Measurements from ENCODE around the gene SHD. TPM values are rescaled to one million over a fixed set of nuclear protein-coding genes. Genes with fewer than 3 reads are reported as not detected.

The SHD gene
- total and polyA plus RNA-seq, 2 of the 13 experiments (the other 11 are each of a cell fraction or from before 2014, with no cell fraction given): 0.11 to 0.20 TPM

GRCh38 chr19:4310247-4311121 lies 31.4 kb downstream of the SHD start (continued):
- no peak for TF ChIP-seq MTF1 (CRISPR knock-in tag; IDR thresholded peaks at IDR 0.05)
- TF ChIP-seq BORCS8-MEF2B (CRISPR knock-in tag; IDR thresholded peaks at IDR 0.05): 0 out of 2 replicates have a peak, but pooled peaks have one; percentile 77
- TF ChIP-seq TBX3 (IDR thresholded peaks at IDR 0.05; ENCODE audit: borderline replicate concordance): 0 out of 2 replicates have a peak, but pooled peaks have one; percentile 17
- TF ChIP-seq POGZ (CRISPR knock-in tag; IDR thresholded peaks at IDR 0.05): peak; percentile 63; the same call in 1 of the 2 replicates
- peak; percentile 85 for TF ChIP-seq HIC2 (CRISPR knock-in tag; IDR thresholded peaks at IDR 0.05; ENCODE audit: low read depth)
- peak; percentile 88 for TF ChIP-seq TFE3 (CRISPR knock-in tag; IDR thresholded peaks at IDR 0.05)
- peak; percentile 88 for TF ChIP-seq AHR (CRISPR knock-in tag; IDR thresholded peaks at IDR 0.05)
- TF ChIP-seq CBX5 (CRISPR knock-in tag; IDR thresholded peaks at IDR 0.05; ENCODE audit: borderline replicate concordance): peak; percentile 59; the same call in 1 of the 2 replicates
- TF ChIP-seq ZBTB3 (CRISPR knock-in tag; IDR thresholded peaks at IDR 0.05; ENCODE audit: borderline replicate concordance, low read depth): no peak; the same call in 1 of the 2 replicates
- TF ChIP-seq ZNF605 (CRISPR knock-in tag; IDR thresholded peaks at IDR 0.05): peak; percentile 98
- TF ChIP-seq PHF20 (CRISPR knock-in tag; IDR thresholded peaks at IDR 0.05): peak; percentile 80
- TF ChIP-seq NFE2L2 (IDR thresholded peaks at IDR 0.05; ENCODE audit: low read length): no peak
- TF ChIP-seq, protein P1, sequence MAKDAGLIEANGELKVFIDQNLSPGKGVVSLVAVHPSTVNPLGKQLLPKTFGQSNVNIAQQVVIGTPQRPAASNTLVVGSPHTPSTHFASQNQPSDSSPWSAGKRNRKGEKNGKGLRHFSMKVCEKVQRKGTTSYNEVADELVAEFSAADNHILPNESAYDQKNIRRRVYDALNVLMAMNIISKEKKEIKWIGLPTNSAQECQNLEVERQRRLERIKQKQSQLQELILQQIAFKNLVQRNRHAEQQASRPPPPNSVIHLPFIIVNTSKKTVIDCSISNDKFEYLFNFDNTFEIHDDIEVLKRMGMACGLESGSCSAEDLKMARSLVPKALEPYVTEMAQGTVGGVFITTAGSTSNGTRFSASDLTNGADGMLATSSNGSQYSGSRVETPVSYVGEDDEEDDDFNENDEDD (CRISPR knock-in tag; IDR thresholded peaks at IDR 0.05; ENCODE audit: borderline replicate concordance): peak; percentile 96
- TF ChIP-seq HDAC1 (CRISPR knock-in tag; IDR thresholded peaks at IDR 0.05): peak; percentile 89
- TF ChIP-seq ZNF280B (CRISPR knock-in tag; IDR thresholded peaks at IDR 0.05; ENCODE audit: borderline replicate concordance): peak; percentile 71
- TF ChIP-seq ZBTB46 (CRISPR knock-in tag; IDR thresholded peaks at IDR 0.05; ENCODE audit: borderline replicate concordance): no peak
- peak; percentile 80 for TF ChIP-seq ZNF501 (CRISPR knock-in tag; IDR thresholded peaks at IDR 0.05)
- TF ChIP-seq ZNF292 (CRISPR knock-in tag; IDR thresholded peaks at IDR 0.05; ENCODE audit: borderline replicate concordance, low read depth): peak; percentile 69
- TF ChIP-seq ZNF549 (CRISPR knock-in tag; IDR thresholded peaks at IDR 0.05): no peak
- TF ChIP-seq FOSL1 (CRISPR knock-in tag; IDR thresholded peaks at IDR 0.05; ENCODE audit: borderline replicate concordance): peak; percentile 91
